ENCODE measurements around the gene RPL27A.

RPL27A gene

DNA sequence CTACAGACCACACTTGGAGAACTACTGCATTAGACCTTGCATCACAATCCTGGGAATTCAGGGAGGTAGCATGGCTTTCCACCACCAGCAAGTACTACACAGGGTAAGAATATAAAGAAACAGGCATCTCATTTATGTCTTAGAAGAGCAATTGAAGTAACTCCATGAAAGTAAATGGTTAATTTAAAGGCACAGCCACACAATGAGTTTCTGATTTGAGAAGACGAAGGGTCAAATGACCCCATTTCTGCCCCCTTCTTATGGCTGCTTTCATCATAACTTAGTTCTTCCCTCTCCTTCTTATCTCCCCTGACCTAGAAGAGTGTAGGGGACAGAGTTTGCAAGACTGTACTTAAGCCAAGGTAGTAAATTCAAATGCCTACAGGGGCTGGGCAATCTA lies 6.1 kb upstream of the RPL27A start:
- DNase-seq, result no peak

DNA sequence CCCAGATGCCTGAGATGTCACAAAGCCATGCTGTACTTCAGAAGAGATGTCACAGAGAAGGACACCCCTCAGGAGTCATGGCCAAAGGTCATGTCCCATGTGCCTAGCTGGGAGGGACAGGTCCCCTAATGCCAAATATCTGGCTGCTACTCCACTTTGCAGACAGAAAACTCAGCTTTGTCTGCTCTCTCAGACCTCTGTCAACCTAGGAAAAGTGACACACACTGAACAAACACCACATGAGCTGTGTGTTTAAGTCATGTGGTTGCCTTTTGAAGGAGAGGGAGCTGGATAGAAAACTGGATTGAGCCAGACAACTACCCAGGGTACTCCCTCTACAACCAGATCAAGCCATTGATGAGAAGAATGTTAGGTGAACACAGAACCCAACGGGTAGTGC lies 3.6 kb upstream of the RPL27A start:
- no peak for DNase-seq

DNA sequence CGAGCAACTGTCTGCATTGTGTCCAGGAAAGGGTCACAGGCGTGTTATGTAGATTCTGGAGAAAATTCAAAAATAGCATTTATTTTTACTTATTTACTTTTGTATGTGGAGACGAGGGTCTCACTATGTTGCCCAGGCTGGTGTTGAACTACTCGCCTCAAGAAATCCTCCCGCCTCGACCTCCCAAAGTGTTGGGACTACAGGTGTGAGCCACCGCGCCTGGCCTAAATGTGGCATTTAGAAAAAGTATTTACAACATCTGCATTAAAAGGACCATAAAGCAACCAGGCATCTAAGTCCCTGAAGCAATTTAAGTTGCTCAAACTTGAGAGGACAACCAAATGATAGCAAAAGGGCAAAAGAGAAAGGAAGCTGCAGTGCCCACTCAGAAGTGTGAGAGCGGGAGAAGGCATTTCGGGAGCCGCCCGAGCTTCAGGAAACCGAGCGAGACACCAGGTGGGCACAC lies 722 bp upstream of the RPL27A start:
- DNase-seq, result no peak

DNA sequence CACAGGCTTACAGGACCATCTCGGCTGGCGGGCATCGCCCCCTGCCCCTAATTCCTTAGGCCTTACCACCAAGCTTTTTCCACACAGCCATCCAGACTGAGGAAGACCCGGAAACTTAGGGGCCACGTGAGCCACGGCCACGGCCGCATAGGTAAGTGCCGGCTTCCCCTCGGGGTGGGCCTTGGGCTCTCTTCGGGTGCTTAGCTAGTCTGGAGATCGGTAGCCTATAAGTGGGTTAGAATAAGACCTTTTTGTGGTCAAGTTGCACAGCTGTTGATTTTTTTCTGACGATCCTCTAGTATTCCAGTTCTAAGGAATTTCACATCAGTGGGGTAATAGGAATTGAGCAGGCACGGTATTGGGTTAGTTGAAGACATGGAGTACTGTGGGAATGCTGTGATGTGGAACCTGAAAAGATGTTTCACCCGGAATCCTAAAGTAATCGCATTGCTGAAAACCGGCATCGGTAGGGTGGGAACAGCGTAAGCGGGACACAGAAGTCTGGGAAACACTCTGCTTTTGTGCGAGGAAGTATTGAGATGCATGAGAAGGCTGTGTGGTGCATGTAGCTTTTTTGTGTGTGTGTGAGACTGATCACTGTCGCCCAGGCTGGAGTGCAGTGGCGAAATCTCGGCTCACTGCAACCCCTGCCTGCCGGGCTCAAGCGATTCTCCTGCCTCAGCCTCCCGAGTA lies 669 bp downstream of the RPL27A start:
- DNase-seq, result no peak

DNA sequence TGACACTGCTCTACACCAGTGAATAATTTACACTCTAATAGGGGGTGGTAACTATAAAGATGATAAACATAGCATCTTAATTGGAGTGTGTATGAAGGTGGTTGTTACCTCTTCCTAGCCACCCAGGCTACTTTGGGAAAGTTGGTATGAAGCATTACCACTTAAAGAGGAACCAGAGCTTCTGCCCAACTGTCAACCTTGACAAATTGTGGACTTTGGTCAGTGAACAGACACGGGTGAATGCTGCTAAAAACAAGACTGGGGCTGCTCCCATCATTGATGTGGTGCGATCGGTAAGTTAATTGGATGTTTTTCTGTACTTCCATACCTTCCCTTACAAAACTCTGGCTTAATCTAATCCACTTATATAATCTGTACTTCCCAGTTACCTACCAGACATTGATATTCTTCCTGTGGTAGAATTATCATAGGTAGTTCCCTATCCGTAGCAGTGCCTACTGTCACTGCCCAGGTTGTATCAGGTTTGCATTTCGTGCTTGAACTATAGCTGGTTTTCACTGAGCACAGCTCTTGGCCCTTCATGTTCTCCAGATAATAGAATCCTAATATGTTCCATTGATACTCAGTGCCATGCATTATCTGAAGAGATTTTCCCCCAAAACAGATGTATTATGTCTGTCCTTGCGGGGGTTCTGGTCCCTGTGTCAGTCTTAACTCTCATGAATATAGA lies 2.2 kb downstream of the RPL27A start:
- DNase-seq, result no peak

DNA sequence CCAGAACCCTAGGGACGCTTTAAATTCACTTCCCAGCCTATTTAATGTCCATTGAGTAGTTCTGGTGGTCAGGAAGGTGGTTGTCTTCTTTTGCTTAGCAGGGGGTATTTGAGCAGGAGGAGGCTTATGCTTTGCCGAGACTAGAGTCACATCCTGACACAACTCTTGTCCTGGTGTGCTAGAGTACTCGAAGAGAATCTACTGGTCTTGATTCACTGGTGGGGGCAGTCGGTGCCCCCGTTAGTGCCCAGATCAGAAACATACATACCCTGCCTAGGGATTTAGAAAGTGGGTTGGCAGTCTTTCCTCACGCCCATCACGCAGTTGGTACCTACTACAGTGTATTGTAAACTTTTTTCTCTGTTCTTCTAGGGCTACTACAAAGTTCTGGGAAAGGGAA lies 2.7 kb downstream of the RPL27A start:
- DNase-seq, result no peak

DNA sequence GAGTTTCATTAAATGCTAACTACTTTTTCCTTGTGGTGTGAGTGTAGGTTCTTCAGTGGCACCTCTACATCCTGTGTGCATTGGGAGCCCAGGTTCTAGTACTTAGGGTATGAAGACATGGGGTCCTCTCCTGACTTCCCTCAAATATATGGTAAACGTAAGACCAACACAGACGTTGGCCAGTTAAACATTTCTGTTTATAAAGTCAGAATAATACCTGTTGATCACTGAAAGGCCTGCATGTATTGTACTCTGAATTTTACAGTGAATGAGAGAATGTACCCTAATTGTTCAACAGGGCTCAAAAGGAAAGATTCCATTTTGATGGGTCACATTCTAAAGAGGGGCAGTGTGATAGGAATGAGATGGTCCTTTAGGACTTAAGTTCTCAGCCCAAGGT lies 3.2 kb downstream of the RPL27A start:
- no peak for DNase-seq

DNA sequence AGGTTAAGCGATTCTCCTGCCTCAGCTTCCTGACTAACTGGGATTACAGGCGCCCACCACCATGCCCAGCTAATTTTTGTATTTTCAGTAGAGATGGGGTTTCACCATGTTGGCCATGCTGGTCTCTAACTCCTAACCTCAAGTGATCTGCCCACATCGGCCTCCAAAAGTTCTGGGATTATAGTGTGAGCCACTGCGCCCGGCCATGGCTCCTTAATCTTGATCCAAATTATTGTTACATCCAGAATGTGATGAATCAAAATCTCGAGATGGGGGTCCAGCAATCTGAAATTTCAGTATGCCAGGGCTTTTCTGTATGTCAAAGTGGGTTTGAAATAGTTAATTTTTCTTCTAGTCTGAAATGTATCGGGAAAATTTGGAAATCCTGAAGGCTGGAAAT lies 3.7 kb downstream of the RPL27A start:
- DNase-seq, result no peak

DNA sequence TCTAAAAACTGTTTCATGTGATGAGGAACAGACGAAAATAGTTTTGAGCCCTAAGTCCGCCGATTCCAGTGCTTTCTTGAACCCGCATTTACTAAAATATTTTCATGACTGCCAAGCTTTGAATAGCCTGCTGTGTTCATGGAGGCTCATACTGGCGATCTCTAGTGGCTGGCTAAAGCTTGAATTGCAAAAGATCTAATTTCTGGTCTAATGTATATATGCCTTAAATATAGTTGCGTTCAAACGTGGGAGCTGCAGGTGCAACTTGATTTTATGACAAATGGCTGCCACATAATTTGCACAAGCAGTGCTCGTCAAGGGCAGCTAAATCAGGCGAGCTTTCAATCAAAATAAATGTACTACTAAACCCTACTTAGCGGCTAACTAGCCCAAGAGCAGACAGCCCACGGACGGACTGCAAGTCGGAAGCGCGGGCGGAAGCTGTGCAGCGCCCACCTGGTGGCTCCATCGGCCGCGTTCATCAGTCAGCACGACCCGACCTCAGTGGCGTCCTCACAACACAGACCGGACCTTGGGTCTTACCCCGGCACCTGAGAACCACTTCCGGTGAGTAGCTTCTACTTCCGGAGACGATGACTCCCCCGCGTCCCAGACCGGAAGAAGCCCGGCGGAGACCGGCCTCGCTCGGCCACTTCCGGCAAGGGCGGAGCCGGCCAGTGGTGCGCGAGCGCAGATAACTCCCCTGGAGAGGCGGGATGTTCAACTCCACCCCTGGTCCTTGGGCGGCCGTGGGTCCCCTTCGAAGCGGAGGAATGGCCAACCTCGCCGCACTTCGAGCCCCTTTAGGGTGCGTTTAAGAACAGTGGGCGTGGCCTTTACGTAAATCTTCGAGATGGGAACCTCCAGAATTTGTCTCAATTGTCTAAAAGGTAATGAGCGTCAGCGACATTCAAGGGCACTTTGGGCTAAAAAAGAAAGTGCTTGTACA lies 6.1 kb downstream of the RPL27A start:
- peak; percentile 61 for DNase-seq

DNA sequence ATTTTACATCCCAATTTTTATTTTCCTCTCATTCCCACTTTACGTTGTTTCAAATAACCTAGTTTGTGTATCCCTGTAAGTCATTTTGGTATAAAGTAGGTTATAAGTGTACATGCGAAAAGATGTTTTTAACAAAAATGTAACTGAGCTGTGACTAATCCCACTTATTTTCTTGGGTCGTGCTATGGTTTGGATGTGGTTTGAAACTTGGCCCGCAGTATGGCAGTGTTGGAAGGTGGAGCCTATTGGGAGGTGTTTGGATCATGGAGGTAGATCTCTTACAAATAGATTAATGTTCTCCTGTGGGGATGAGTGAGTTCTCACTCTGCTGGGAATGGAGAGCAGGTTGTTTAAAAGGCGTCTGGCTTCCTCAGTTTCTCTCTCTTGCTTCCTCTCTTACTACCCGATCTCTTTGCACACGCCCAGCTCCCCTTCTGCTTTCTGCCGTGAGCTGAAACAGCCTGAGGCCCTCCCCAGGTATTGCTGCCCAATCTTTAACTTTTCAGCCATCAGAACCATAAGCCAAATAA lies 7.2 kb downstream of the RPL27A start:
- DNase-seq, result no peak

DNA sequence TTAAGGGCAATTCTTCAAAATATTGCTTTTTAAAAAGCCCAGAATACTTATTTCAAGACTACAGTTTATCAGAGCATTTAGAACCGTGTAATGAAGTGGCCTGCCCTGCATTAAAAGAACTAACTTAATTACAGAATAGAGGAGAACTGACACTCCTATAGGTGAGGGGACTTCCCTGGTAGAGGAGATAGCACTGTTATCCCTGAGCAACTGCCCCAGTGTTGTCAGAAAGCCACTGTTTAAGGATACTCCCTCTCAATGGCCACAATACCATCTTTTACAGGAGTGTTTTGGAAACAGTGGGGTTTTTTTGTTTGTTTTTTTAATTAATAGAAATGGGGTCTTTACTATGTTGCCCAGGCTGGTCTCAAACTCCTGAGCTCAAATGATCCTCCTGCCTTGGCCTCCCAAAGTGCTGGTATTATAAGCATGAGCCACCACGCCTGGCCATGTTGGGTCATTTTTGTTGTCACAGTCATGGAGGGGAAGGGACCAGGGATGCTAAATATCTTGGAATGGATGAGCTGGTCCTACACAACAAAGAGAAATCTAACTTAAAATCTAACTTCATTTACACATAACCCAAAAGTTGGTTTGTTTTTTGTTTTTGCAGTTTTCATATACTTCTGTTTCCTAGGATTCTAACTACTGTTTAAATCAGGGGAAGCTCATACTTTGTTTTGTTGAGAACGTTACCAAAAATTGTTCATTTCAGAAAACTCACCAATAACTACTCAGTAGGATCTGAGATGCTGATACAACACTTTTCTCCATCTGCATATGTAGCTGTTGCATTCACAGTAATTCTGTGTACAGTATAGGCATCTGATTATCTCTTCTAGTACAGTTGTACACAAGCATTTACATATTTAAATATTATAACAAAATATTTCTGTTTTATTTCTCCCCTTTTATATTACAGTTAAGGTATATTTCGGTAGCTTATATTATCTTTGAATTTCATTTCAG lies 8.1 kb downstream of the RPL27A start:
- no peak for DNase-seq

DNA sequence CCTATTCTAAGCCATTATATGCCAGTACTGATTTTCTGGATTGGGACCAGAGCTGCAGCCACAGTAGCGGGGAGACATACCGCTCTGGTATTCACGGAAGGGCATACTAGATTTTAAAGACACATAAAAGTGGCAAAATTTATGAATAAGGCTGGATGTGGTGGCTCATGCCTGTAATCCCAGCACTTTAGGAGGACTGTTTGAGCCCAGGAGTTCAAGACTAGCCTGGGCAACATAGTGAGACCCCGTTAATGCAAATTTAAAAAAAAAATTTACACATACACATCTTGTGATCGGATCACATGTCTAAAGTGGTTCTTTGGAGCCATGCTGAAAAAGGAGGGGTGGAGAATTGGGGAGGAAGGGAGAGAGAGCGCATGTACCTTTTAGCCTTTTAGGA lies 9.0 kb downstream of the RPL27A start:
- no peak for DNase-seq

DNA sequence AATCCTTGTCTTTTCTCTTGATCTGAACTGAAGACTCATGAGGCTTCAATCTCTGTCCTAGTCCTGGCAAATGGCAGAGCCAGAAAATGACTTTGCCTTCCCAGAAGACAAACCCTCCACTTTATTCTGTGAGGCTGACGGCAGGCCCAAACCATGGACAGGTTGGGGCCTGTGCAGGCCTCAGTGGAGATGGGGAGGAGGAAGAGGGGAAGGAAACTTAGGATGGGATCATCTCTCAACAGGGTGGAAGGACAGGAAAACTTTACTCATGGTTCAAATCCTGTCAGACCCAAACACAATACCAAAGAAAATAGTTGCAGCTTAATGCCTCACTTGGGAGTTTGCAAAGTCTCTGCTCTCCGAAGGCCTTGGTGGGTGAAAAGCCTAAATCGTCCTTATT lies 9.8 kb downstream of the RPL27A start:
- DNase-seq, result no peak

DNA sequence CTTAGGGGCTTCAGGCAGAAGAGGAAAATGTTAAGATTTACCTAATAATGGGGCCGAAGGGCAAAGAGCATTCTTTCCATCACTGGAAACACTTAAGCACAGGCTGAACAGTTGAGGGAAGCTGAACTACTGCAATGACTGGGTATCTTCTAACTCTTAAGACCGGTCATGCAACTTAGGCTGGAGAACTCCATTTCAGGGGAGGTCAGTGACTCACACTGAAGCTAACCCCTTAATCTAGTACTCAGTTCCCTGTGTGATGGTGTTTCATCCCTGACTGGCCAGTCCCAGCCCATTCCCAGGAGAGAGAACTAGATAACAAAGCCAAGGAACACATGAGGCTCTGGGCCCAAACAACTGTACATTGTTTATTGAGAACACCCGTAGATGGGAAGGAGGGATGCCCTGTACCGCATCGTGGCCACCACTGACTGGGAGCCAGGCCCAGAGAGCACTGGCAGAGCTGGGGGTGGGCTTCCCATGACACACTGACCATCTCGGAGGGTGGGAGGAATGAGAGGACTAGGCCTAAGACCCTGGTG lies 10.5 kb downstream of the RPL27A start:
- no peak for DNase-seq

DNA sequence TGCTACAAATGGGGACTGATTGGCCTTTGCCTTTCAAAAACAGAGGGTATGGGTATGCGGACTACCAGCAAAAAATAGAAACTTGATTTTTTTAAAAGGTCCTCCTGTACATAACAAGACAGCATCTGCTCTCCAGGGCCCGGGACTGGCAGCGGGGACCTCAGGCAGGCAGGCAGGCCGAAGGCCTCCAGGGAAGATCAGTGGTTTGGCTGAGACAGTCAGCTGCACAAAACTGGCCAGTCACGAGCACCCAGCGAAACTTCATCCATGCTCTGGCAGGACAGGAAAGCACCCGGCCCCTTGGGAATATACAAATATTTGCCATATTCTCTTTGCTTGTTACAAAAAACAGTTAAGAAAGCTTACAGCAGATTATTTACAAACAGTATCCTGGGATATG lies 11.0 kb downstream of the RPL27A start:
- no peak for DNase-seq

DNA sequence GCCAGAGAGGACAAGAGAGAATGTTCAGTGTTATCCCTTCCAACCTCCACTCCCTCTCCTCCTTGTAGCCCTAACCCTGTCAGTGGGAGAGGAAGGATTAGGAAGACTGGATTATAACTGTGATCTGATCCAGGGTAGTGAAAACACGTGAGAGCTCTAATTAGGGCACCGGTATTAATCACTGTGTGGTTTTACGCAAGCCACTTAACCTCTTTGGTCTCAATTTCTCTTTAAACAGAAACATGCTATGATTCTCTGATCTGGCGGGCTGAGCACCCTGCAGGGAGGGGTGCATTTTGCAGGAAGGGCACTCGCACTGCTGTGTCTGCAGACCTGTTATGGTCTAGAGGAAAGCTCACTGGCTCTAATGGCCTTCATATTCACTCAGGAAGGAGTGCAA lies 11.5 kb downstream of the RPL27A start:
- DNase-seq, result no peak

DNA sequence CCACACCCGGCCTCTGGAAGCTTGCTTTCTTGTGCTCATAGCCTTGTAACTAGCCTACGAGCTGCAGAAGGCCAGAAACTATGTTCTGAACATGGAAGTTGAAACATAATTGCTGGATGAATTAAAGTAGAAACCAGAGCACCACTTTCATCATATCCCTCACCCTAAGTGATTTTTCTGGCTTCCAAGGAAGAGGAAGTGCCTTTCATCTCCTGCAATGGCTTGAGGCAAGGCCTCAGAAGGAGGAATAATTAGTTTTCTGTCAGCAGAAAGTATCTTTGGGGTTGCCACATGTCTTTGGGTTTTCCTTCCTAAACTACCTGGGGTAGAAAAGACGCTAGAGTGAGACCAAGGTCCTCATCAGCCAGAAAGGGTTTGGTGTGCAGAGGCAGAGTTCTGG lies 14.5 kb downstream of the RPL27A start:
- DNase-seq, result no peak

DNA sequence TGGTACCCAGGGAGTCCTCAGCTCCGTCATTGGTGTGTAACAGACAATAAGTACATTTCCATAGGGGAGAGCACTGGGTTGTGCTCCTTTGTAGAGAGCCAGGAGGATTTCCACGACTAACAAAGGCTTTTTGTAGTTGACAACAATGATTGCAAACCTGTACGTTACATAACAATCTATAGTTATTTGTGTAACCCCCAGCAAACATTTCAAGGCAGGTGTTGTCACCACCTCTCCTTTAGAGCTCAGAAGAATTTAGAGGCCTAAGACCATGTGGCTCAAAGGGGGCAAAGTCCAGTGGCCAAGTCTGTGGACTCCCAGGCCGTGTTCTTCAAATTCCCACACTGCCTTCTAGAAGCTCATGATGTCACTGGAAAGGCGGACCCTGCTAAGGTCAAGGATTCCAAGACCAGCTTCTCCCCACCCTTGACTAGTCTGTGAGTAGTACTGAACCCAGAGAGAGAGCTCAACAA lies 15.8 kb downstream of the RPL27A start:
- no peak for DNase-seq

DNA sequence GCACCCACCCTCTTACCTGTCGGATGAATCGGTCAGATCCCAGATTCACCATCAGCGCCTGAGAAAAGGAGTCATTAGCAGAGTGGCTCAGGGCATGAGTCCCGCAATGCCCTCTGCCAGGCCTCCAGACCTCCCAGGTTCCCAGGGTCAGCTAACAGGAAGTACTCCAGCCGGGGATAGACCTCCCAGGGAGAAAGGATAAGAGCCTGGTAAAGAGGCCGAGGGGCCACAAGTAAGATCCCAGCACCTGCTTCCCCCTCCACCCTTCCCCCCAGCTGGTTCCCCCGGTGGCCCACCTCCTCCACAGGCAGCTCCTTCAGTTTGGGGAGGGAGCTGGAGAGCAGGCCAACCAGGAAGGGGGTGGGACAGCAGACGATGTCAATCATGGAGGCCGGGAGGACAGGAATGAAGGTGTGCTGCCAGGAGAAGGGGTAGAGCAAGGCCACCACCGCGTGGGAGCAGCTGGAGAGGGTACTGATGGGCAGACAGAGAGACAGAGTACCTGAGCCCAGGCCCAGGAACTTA lies 16.4 kb downstream of the RPL27A start:
- no peak for DNase-seq

DNA sequence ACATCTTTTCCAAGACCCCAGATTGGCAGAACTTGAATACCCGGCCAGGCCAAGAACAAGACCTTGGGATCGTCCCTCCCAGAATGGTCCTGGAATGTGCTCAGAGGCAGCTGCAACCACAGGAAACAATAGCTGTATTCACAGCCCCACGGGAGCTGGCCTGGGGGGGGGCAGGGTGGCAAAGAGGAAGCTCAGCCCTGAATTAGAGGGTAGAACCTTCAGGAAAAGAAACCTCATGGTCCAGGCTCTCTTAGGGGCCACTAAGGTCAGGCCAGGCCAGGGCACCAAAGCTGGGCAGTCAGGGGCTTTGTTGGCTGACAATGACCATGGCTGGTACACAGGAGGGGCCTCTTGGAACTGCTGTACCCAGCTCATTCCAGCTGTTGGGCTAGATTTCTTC lies 17.3 kb downstream of the RPL27A start:
- DNase-seq, result no peak

DNA sequence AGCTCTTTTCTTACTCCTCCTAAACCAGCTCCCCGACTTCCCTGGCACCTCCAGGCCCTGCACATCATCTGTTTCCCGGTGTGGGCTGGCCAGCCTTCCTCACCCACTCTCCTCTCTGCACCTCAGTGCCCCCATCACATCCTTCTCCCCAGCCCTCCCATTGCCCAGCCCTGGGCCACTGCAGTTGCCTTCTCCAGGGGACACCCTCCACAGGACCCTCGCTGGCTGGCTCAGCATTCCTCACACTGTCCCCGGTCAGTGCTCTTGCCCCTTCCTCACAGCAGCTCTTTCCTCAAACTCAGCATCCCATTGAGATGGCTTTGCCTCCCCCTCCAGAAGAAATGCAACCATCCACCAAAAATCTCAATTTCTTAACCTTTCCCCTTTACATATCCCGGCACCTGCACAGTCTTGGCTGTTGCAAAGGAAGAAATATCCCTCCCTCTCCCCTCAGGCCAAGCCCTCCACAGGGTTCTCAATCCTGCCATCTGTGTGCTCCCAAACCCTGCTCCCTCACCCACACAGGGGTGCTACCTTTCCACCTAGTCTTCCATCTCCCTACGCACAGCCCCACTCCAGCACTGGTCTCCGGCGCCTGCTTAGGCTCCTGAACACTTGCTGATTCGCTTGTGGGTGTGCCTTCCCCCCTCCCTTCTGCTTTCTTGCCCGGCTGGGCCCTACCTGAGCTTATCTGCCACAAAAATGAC lies 19.5 kb downstream of the RPL27A start:
- DNase-seq, result no peak
